ENCODE data around the gene SH3PXD2A.

DNA sequence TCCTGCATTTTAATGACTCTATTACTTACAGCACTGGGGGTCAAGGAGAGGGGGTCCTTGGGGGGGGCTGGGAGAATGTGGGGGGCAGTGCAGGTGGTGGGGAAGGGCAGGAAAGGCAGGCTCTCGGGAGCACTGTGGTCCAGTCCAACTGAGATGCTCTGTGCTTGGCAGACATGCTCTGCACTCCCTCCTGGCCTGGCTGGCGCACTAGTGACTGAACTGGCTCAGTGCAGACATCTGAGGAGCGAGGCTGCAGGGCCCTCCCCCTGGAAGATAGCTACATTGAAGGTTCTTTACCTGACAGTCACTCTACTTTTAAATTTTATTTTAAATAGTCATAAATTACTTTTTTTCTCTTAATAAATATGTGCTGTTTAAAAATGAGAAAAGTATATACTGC is 256.2 kb downstream of the SH3PXD2A start:
- TF ChIP-seq POLR2A (IDR thresholded peaks at IDR 0.05; ENCODE audit: low read length) (no peak), GATA1 (IDR thresholded peaks at IDR 0.05; ENCODE audit: low read depth, low read length) (no peak)
